Left lung (tissue), 10 donors: ENCODE measurements around the gene C16orf54. TPM values are rescaled to one million over a fixed set of nuclear protein-coding genes. Genes with fewer than 3 reads are reported as not detected.
"Not testable (repeated sequence)": the region's sequence is repeated elsewhere in the genome, so short reads cannot be mapped to it uniquely, and the experiment has no call there.

Source experiments
- ATAC-seq: fragments of 200-7000 bp; cut with Tn5 transposase; one replicate; pipeline ENCODE4 v1.9.1; 2020; ENCODE audit warnings: moderate library complexity
- DNase-seq, 4 donors: peaks; one replicate each; pipeline ENCODE4 v3.0.0-alpha.2; 2013 to 2020
- H3K27ac ChIP-seq, 2 donors: fragments of 200-600 bp; sonication (generic) in 1 of 2; one replicate each; pipeline versions ENCODE4 v1.5.0 to v1.8.0; 2020 to 2021
- H3K27me3 ChIP-seq, 2 donors: fragments of 200-600 bp; sonication (generic) in 1 of 2; one replicate each; pipeline versions ENCODE4 v1.5.0 to v1.8.0; 2020 to 2021
- H3K36me3 ChIP-seq, 2 donors: fragments of 200-600 bp; sonication (generic) in 1 of 2; one replicate each; pipeline versions ENCODE4 v1.5.0 to v1.8.0; 2020 to 2021
- H3K4me1 ChIP-seq, 2 donors: fragments of 200-600 bp; one replicate each; pipeline ENCODE4 v1.8.0; 2021
- H3K4me3 ChIP-seq, 2 donors: fragments of 200-600 bp; sonication (generic) in 1 of 2; one replicate each; pipeline versions ENCODE4 v1.5.0 to v1.8.0; 2020 to 2021; ENCODE audit warnings: mild to moderate bottlenecking in 1 of 2
- H3K9me3 ChIP-seq, 2 donors: fragments of 200-600 bp; sonication (generic) in 1 of 2; one replicate each; pipeline versions ENCODE4 v1.5.0 to v1.8.0; 2020 to 2021
- CTCF ChIP-seq, 2 donors: fragments of 200-600 bp; sonication (generic) in 1 of 2; IDR thresholded peaks; one replicate each; pipeline versions ENCODE4 v1.5.0 to v1.8.0; 2021; ENCODE audit warnings: antibody characterized with exemption in 2 of 2
- intact Hi-C, 2 donors: fragments of 100-400 bp; cut with DNase I; formaldehyde crosslinking; loops; one replicate each; pipeline versions ENCODE4 v1.11.2 to v1.14.2; 2022
- polyA plus RNA-seq, 6 donors: library from polyadenylated mRNA; unstranded; fragments of 120-200 nt; gene quantifications; one replicate each; pipeline ENCODE4 v1.2.1, GENCODE V29; 2013; ENCODE audit not compliant: insufficient read length in 6 of 6
- total RNA-seq, 2 donors: library from RNA; stranded (reverse); fragmentation: NEBNext Ultra II Directional; extraction: Animal tissue kit (Norgen Biotek cat#: 25700); gene quantifications; one replicate each; pipeline ENCODE4 v1.2.1, GENCODE V29; 2021
- donor health status: DM: no; HTN: yes; CAD: no.
- donor health status: DM: no; HTN: no; CAD: no.

The C16orf54 gene
- total and polyA plus RNA-seq, 8 donors = 0.33 to 13.6 (median 0.69) TPM

DNA sequence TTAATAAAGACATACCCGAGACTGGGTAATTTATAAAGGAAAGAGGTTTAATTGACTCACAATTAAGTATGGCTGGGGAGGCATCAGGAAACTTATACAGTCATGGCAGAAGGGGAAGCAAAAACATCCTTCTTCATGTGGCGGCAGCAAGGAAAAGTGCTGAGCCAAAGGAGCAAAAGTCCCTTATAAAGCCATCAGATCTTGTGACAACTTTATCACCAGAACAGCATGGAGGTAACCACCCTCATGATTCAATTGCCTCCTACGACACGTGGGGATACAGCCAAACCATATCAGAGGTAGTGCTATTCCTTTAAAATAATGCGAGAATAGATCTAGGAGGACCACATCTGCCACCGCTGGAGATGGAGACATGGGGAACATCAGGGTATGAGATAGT lies 9.0 kb downstream of the C16orf54 start:
- DNase-seq (no peak), ATAC-seq (no peak)
- intact Hi-C loops = no loop called here
- Histone ChIP-seq H3K27ac (no peak overlapping the region), H3K36me3 (no peaks in the 10 kb centered on the region), H3K4me1 (peaks cover 0 to 42% of the 10 kb centered on the region in 2 donors), H3K4me3 (no peak overlapping the region), H3K9me3 (no peaks in the 10 kb centered on the region), H3K27me3 (no peaks in the 10 kb centered on the region)
- no peak for TF ChIP-seq CTCF (IDR thresholded peaks at IDR 0.05)

DNA sequence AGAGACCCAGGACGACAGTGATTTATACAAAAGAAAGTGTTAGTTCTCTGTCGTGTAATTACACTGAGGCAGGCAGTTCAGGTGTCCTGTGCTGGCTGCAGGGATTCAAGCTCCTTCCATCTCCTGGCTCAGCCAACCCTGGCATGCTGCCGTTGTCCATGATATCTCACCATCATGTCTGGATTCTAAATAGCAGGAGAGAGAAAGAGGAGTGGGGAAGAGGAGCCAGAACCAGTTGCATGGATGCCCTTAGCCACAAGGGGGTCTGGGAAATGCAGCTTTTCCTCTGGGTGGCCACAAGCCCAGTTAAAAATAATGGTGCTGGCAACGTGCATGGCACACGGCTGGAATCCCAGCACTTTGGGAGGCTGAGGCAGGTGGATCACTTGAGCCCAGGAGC lies 9.7 kb downstream of the C16orf54 start:
- Histone ChIP-seq H3K36me3 (no peaks in the 10 kb centered on the region), H3K27me3 (no peaks in the 10 kb centered on the region), H3K27ac (no peak overlapping the region), H3K4me1 (peaks cover 0 to 36% of the 10 kb centered on the region in 2 donors), H3K9me3 (no peaks in the 10 kb centered on the region), H3K4me3 (no peak overlapping the region)
- no peak for TF ChIP-seq CTCF (IDR thresholded peaks at IDR 0.05)
- no peak for ATAC-seq
- no peak for DNase-seq
- intact Hi-C loops = no loop called here

GRCh38 chr16:29734786-29735185 lies 11.0 kb downstream of the C16orf54 start:
- Histone ChIP-seq H3K9me3 (no peaks in the 10 kb centered on the region), H3K4me3 (no peak overlapping the region), H3K27me3 (no peaks in the 10 kb centered on the region), H3K36me3 (no peaks in the 10 kb centered on the region), H3K4me1 (peaks cover 0 to 36% of the 10 kb centered on the region in 2 donors), H3K27ac (no peak overlapping the region)
- ATAC-seq = no peak
- no peak for TF ChIP-seq CTCF (IDR thresholded peaks at IDR 0.05)
- intact Hi-C loops = no loop called here
- DNase-seq = no peak

- intact Hi-C loops, H3K4me3 ChIP-seq, H3K27me3 ChIP-seq, ATAC-seq, H3K27ac ChIP-seq, H3K36me3 ChIP-seq, DNase-seq, H3K9me3 ChIP-seq: not testable (repeated sequence)
- H3K4me1 ChIP-seq = peaks cover 0 to 20% of the 10 kb centered on the region in 2 donors
These were observed 13.8 kb downstream of the C16orf54 start for GRCh38 chr16:29731768-29732601.

GRCh38 chr16:29730649-29731048 lies 15.1 kb downstream of the C16orf54 start:
- TF ChIP-seq CTCF (IDR thresholded peaks at IDR 0.05) = no peak
- peaks cover 0 to 9% of the 10 kb centered on the region in 2 donors for H3K4me1 ChIP-seq
- ATAC-seq (no peak), DNase-seq (no peak)
- H3K36me3 ChIP-seq = no peaks in the 10 kb centered on the region
- H3K27ac ChIP-seq = no peak overlapping the region
- H3K9me3 ChIP-seq = no peaks in the 10 kb centered on the region
- H3K27me3 ChIP-seq = no peaks in the 10 kb centered on the region
- no peak overlapping the region for H3K4me3 ChIP-seq
- intact Hi-C loops = no loop called here
